AG09309 (cell line): ENCODE data around the gene SOX14.

Experiments used
- DNase-seq: peaks from one replicate; pipeline ENCODE4 v3.0.0-alpha.2; 2010; ENCODE audit warnings: low read depth
- H3K4me3 ChIP-seq: 2 replicates; pipeline ENCODE4 v1.5.1; 2011; ENCODE audit warnings: mild to moderate bottlenecking, low read depth, low read length, moderate library complexity; ENCODE audit not compliant: control insufficient read depth
- CTCF ChIP-seq: IDR thresholded peaks from 2 replicates; pipeline ENCODE4 v1.5.1; 2011; ENCODE audit warnings: mild to moderate bottlenecking, low read depth, low read length, inconsistent platforms; ENCODE audit not compliant: insufficient read depth, control insufficient read depth; ENCODE audit errors: missing control alignments

SOX14 gene

GRCh38 chr3:137803215-137803614 is 39.1 kb downstream of the SOX14 start:
- H3K4me3 ChIP-seq = no peak overlapping the region
- no peak for DNase-seq
- no peak for TF ChIP-seq CTCF

- no peak for DNase-seq
- H3K4me3 ChIP-seq = no peak overlapping the region
- TF ChIP-seq CTCF = no peak
These were observed 43.9 kb downstream of the SOX14 start for GRCh38 chr3:137807998-137808397.

GRCh38 chr3:137809509-137809908 is 45.4 kb downstream of the SOX14 start:
- H3K4me3 ChIP-seq = no peak overlapping the region
- no peak for TF ChIP-seq CTCF
- DNase-seq = no peak

- DNase-seq = no peak
- no peak overlapping the region for H3K4me3 ChIP-seq
These were observed 47.9 kb downstream of the SOX14 start for GRCh38 chr3:137812023-137812422.

GRCh38 chr3:137815251-137815650 is 51.1 kb downstream of the SOX14 start:
- H3K4me3 ChIP-seq = no peak overlapping the region
- no peak for TF ChIP-seq CTCF
- no peak for DNase-seq

More at GRCh38 chr3:137812023-137812422, 47.9 kb downstream of the SOX14 start:
- TF ChIP-seq CTCF = no peak
